ENCODE data around the gene TNNI3. TPM values are rescaled to one million over a fixed set of nuclear protein-coding genes. Genes with fewer than 3 reads are reported as not detected.

The TNNI3 gene
- total and polyA plus RNA-seq, 9 of the 15 experiments (the other 6 are each of a cell fraction or from before 2014, with no cell fraction given) = 4.7 to 158 (median 42.0) TPM

- Histone ChIP-seq H3K4me2 (ENCODE audit: insufficient read depth, low read length) (no peak overlapping the region), H2AFZ (ENCODE audit: low read depth, low read length) (no peak overlapping the region), H3K4me1 (replicated peaks in 1 of 2; ENCODE audit: control insufficient read depth in 2 of 2, insufficient read depth in 2 of 2, low read length in 2 of 2) (peaks cover 10 to 43% of the 10 kb centered on the region in 2 experiments; a peak in 4 of 5 replicates), H3K36me3 (ENCODE audit: control insufficient read depth, insufficient read depth, low read length) (no peaks in the 10 kb centered on the region), H4K20me1 (replicated peaks; ENCODE audit: control insufficient read depth, insufficient read depth, low read length) (peaks cover 3% of the 10 kb centered on the region), H3K79me2 (ENCODE audit: control insufficient read depth, insufficient read depth, low read length) (no peaks in the 10 kb centered on the region), H3K9me1 (ENCODE audit: control insufficient read depth, insufficient read depth, low read length) (no peaks in the 10 kb centered on the region), H3K4me3 (no peak overlapping the region), H3K27ac (ENCODE audit: extremely low read depth, low read depth, low read length) (no peak overlapping the region), H3K27me3 (ENCODE audit: control insufficient read depth in 2 of 2, insufficient read depth in 2 of 2, low read length in 2 of 2) (no peaks in the 10 kb centered on the region), H3K9me3 (replicated peaks; ENCODE audit: control insufficient read depth, insufficient read depth, low read depth, low read length) (no peaks in the 10 kb centered on the region), H3K9ac (ENCODE audit: insufficient read depth in 1 of 2, low read depth in 2 of 2, low read length in 2 of 2) (no peak overlapping the region)
- BruUV-seq (replicated peaks) = no TSS peak
- no peak for ATAC-seq
- no peak for FAIRE-seq
- ChIA-PET POLR2A (interaction anchor here (0.6 kb wide), 1 partner anchor 63 kb away, joined by 3 read pairs; no protein-coding TSS in a partner anchor), CTCF (ENCODE audit: low intra/inter-chr PET ratio) (no interaction called here)
- whole genome bisulfite sequencing (ENCODE audit: insufficient coverage, low coverage, missing lambda C conversion rate) = 50% methylated on average over 4 of the region's 4 CpGs
- intact Hi-C loops (cut with micrococcal nuclease) = no loop called here
- in situ Hi-C loops (cut with MboI) = loop anchor here (25.0 kb wide), 1 partner anchor 968 kb away; the partner anchor contains the start of gene ZNF444
- DNase-seq (ENCODE audit: extremely low read depth in 1 of 4, low spot score in 3 of 4) = no peak
- TF ChIP-seq ARID4B (CRISPR knock-in tag; IDR thresholded peaks at IDR 0.05) = no peak
- TF ChIP-seq HDGF (IDR thresholded peaks at IDR 0.05) = no peak
- no peak for TF ChIP-seq CREB1 (IDR thresholded peaks at IDR 0.05)
- TF ChIP-seq CREB1 (CRISPR knock-in tag; IDR thresholded peaks at IDR 0.05) = no peak
- no peak for TF ChIP-seq RBM17 (IDR thresholded peaks at IDR 0.05; ENCODE audit: borderline replicate concordance, low read depth, low read length)
- no peak for TF ChIP-seq ZNF707 (CRISPR knock-in tag; conservative IDR thresholded peaks at IDR 0.05)
- no peak for TF ChIP-seq ZNF24 (IDR thresholded peaks at IDR 0.05)
Measured at GRCh38 chr19:55169136-55169535, 11.6 kb upstream of the TNNI3 start.
